Measurements from ENCODE around the gene JAK1. TPM values are rescaled to one million over a fixed set of nuclear protein-coding genes. Genes with fewer than 3 reads are reported as not detected.

Gene JAK1
- total RNA-seq, 1 experiment from 2014 or later, result 44.1 TPM

- Histone ChIP-seq H3K4me1 (ENCODE audit: insufficient read depth, low read length) (peaks cover 39% of the 10 kb centered on the region), H4K20me1 (ENCODE audit: low read length) (no peaks in the 10 kb centered on the region), H3K36me3 (ENCODE audit: low read depth, low read length) (no peaks in the 10 kb centered on the region), H3K27ac (ENCODE audit: low read length) (no peak overlapping the region), H3K4me3 (ENCODE audit: low read length) (no peak overlapping the region), H2AFZ (ENCODE audit: low read length) (no peak overlapping the region), H3K9ac (ENCODE audit: low read length) (no peak overlapping the region), H3K79me2 (ENCODE audit: low read length) (peaks cover 84% of the 10 kb centered on the region), H3K27me3 (ENCODE audit: low read length) (no peaks in the 10 kb centered on the region), H3F3A (ENCODE audit: low read length, unreplicated experiment) (no peaks in the 10 kb centered on the region), H3K9me3 (ENCODE audit: low read length) (no peaks in the 10 kb centered on the region), H3K9me2 (replicated peaks; ENCODE audit: low read length) (no peaks in the 10 kb centered on the region), H3K4me2 (ENCODE audit: low read length) (no peak overlapping the region)
- DNase-seq, result no peak
- TF ChIP-seq EZH2 (IDR thresholded peaks at IDR 0.05; ENCODE audit: low read length, unreplicated experiment) (no peak), EZH2phosphoT487 (IDR thresholded peaks at IDR 0.05; ENCODE audit: borderline replicate concordance, low read length) (no peak)
- ATAC-seq, result no peak
- ChIA-PET CTCF (no interaction called here), POLR2A (ENCODE audit: unreplicated experiment) (no interaction called here)
- intact Hi-C loops (cut with micrococcal nuclease), result no loop called here
- BruUV-seq (replicated peaks), result no TSS peak
Measured at GRCh38 chr1:64912191-64912590, 54.2 kb downstream of the JAK1 start.

- Histone ChIP-seq H3K4me1 (ENCODE audit: insufficient read depth, low read length) (peaks cover 38% of the 10 kb centered on the region), H3K27ac (ENCODE audit: low read length) (peak overlapping the region; percentile 12; the same call in 1 of the 2 replicates), H3K9me2 (replicated peaks; ENCODE audit: low read length) (no peaks in the 10 kb centered on the region), H3K9ac (ENCODE audit: low read length) (no peak overlapping the region), H3K79me2 (ENCODE audit: low read length) (peaks cover 80% of the 10 kb centered on the region), H3K4me3 (ENCODE audit: low read length) (no peak overlapping the region), H3F3A (ENCODE audit: low read length, unreplicated experiment) (no peaks in the 10 kb centered on the region), H4K20me1 (ENCODE audit: low read length) (no peaks in the 10 kb centered on the region), H2AFZ (ENCODE audit: low read length) (no peak overlapping the region), H3K9me3 (ENCODE audit: low read length) (no peaks in the 10 kb centered on the region), H3K4me2 (ENCODE audit: low read length) (no peak overlapping the region), H3K36me3 (ENCODE audit: low read depth, low read length) (no peaks in the 10 kb centered on the region), H3K27me3 (ENCODE audit: low read length) (no peaks in the 10 kb centered on the region)
- TF ChIP-seq CTCF (conservative IDR thresholded peaks at IDR 0.05; ENCODE audit: low read depth, low read length) (no peak), EZH2 (IDR thresholded peaks at IDR 0.05; ENCODE audit: low read length, unreplicated experiment) (no peak), EZH2phosphoT487 (IDR thresholded peaks at IDR 0.05; ENCODE audit: borderline replicate concordance, low read length) (no peak)
- intact Hi-C loops (cut with micrococcal nuclease), result no loop called here
- ChIA-PET CTCF (no interaction called here), POLR2A (ENCODE audit: unreplicated experiment) (no interaction called here)
- ATAC-seq (no peak), DNase-seq (no peak)
- BruUV-seq (replicated peaks), result no TSS peak
Measured at GRCh38 chr1:64911326-64911725, 55.0 kb downstream of the JAK1 start.

GRCh38 chr1:64909031-64909430, 57.3 kb downstream of the JAK1 start:
- Histone ChIP-seq H4K20me1 (ENCODE audit: low read length) (no peaks in the 10 kb centered on the region), H2AFZ (ENCODE audit: low read length) (no peak overlapping the region), H3K4me3 (ENCODE audit: low read length) (no peak overlapping the region), H3K9me3 (ENCODE audit: low read length) (no peaks in the 10 kb centered on the region), H3K27ac (ENCODE audit: low read length) (no peak overlapping the region), H3K4me1 (ENCODE audit: insufficient read depth, low read length) (peaks cover 30% of the 10 kb centered on the region), H3F3A (ENCODE audit: low read length, unreplicated experiment) (no peaks in the 10 kb centered on the region), H3K27me3 (ENCODE audit: low read length) (no peaks in the 10 kb centered on the region), H3K79me2 (ENCODE audit: low read length) (peaks cover 84% of the 10 kb centered on the region), H3K4me2 (ENCODE audit: low read length) (no peak overlapping the region), H3K36me3 (ENCODE audit: low read depth, low read length) (no peaks in the 10 kb centered on the region), H3K9ac (ENCODE audit: low read length) (no peak overlapping the region), H3K9me2 (replicated peaks; ENCODE audit: low read length) (no peaks in the 10 kb centered on the region)
- intact Hi-C loops (cut with micrococcal nuclease), result no loop called here
- TF ChIP-seq EZH2 (IDR thresholded peaks at IDR 0.05; ENCODE audit: low read length, unreplicated experiment) (no peak), EZH2phosphoT487 (IDR thresholded peaks at IDR 0.05; ENCODE audit: borderline replicate concordance, low read length) (no peak), CTCF (conservative IDR thresholded peaks at IDR 0.05; ENCODE audit: low read depth, low read length) (no peak)
- DNase-seq (no peak), ATAC-seq (no peak)
- CTCF ChIA-PET, result interaction anchor here (0.6 kb wide), 1 partner anchor 39 kb away, joined by 4 read pairs; no protein-coding TSS in a partner anchor
- POLR2A ChIA-PET (ENCODE audit: unreplicated experiment), result no interaction called here
- BruUV-seq (replicated peaks), result no TSS peak

Data from PC-3 (cell line).